Sigmoid colon (tissue), 4 donors: ENCODE measurements around the gene EID2B.

Experiments
- EP300 ChIP-seq, 4 donors: sonication (generic); formaldehyde crosslinking; IDR thresholded peaks; one replicate each; pipeline ENCODE4 v1.6.1; 2017; ENCODE audit warnings: antibody characterized with exemption in 4 of 4
- POLR2A ChIP-seq, 2 donors: fragments of 450-650 bp; IDR thresholded peaks; one replicate each; pipeline ENCODE4 v1.6.1; 2016; ENCODE audit warnings: antibody characterized with exemption in 2 of 2, mild to moderate bottlenecking in 2 of 2, moderate library complexity in 2 of 2
- POLR2AphosphoS5 ChIP-seq, 4 donors: sonication (generic); formaldehyde crosslinking; IDR thresholded peaks; one replicate each; pipeline ENCODE4 v1.6.1; 2017; ENCODE audit warnings: antibody characterized with exemption in 4 of 4
- TF ChIP-seq, protein P1 (sequence below), 4 experiments: fragments of 450-650 bp in 3 of 4; fragments of 200-600 bp in 1 of 4; IDR thresholded peaks; one replicate each; pipeline ENCODE4 v1.5.1; 2016 to 2019; ENCODE audit warnings: antibody characterized with exemption in 4 of 4, mild to moderate bottlenecking in 3 of 4, moderate library complexity in 2 of 4

GRCh38 chr19:39507715-39508364 is 24.8 kb downstream of the EID2B start:
- no peak for TF ChIP-seq POLR2AphosphoS5 (IDR thresholded peaks at IDR 0.05)
- TF ChIP-seq, protein P1, sequence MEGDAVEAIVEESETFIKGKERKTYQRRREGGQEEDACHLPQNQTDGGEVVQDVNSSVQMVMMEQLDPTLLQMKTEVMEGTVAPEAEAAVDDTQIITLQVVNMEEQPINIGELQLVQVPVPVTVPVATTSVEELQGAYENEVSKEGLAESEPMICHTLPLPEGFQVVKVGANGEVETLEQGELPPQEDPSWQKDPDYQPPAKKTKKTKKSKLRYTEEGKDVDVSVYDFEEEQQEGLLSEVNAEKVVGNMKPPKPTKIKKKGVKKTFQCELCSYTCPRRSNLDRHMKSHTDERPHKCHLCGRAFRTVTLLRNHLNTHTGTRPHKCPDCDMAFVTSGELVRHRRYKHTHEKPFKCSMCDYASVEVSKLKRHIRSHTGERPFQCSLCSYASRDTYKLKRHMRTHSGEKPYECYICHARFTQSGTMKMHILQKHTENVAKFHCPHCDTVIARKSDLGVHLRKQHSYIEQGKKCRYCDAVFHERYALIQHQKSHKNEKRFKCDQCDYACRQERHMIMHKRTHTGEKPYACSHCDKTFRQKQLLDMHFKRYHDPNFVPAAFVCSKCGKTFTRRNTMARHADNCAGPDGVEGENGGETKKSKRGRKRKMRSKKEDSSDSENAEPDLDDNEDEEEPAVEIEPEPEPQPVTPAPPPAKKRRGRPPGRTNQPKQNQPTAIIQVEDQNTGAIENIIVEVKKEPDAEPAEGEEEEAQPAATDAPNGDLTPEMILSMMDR (IDR thresholded peaks at IDR 0.05): no peak
- TF ChIP-seq POLR2A (IDR thresholded peaks at IDR 0.05): no peak
- TF ChIP-seq EP300 (IDR thresholded peaks at IDR 0.05): no peak
